Progenitor cell of endocrine pancreas (in vitro differentiated cells): ENCODE measurements around the gene CNPY3. TPM values are rescaled to one million over a fixed set of nuclear protein-coding genes. Genes with fewer than 3 reads are reported as not detected.

Experiments used
- DNase-seq: peaks from one replicate; pipeline ENCODE4 v3.0.0; 2021; ENCODE audit warnings: low spot score; ENCODE audit not compliant: unreplicated experiment
- H3K27ac Mint-ChIP-seq: 2 replicates; pipeline ENCODE4 v1.8.0; 2021; ENCODE audit warnings: mild to moderate bottlenecking, moderate library complexity, mixed read lengths
- H3K27me3 Mint-ChIP-seq: 2 replicates; pipeline ENCODE4 v1.8.0; 2021; ENCODE audit warnings: mixed read lengths
- H3K36me3 Mint-ChIP-seq: 2 replicates; pipeline ENCODE4 v1.8.0; 2022; ENCODE audit warnings: mixed read lengths; ENCODE audit not compliant: insufficient read depth
- H3K4me1 Mint-ChIP-seq: 2 replicates; pipeline ENCODE4 v1.8.0; 2021; ENCODE audit warnings: low read depth, mixed read lengths
- H3K4me3 Mint-ChIP-seq: 2 replicates; pipeline ENCODE4 v1.8.0; 2021; ENCODE audit warnings: low read depth, mild to moderate bottlenecking, moderate library complexity, mixed read lengths
- H3K9me3 Mint-ChIP-seq: 2 replicates; pipeline ENCODE4 v1.8.0; 2021; ENCODE audit warnings: low read depth, mixed read lengths
- CTCF ChIP-seq: fragments of 200-600 bp; sonication (generic); IDR thresholded peaks from one replicate; pipeline ENCODE4 v1.5.0; 2021; ENCODE audit warnings: antibody characterized with exemption, mild to moderate bottlenecking; ENCODE audit not compliant: unreplicated experiment
- total RNA-seq: library from RNA; stranded (reverse); gene quantifications from 2 replicates; pipeline ENCODE4 v1.2.1, GENCODE V29; 2021

Gene CNPY3
- total RNA-seq, 1 donor from 2014 or later: 64.1 TPM

GRCh38 chr6:42978487-42978838 lies 49.2 kb downstream of the CNPY3 start:
- DNase-seq: peak; percentile 26
- H3K9me3 Mint-ChIP-seq: no peaks in the 10 kb centered on the region
- TF ChIP-seq CTCF: no peak
- peak overlapping the region; percentile 80 for H3K4me3 Mint-ChIP-seq
- peaks cover 15% of the 10 kb centered on the region for H3K4me1 Mint-ChIP-seq
- peaks cover 4% of the 10 kb centered on the region for H3K36me3 Mint-ChIP-seq
- H3K27ac Mint-ChIP-seq: peak overlapping the region; percentile 93
- no peaks in the 10 kb centered on the region for H3K27me3 Mint-ChIP-seq

- Mint-ChIP-seq H3K36me3 (peaks cover 4% of the 10 kb centered on the region), H3K27me3 (no peaks in the 10 kb centered on the region), H3K4me3 (peak within 1 kb of the TSS; percentile 86), H3K27ac (peak within 1 kb of the TSS; percentile 95), H3K9me3 (no peaks in the 10 kb centered on the region), H3K4me1 (peaks cover 19% of the 10 kb centered on the region)
- peak; percentile 80 for DNase-seq
- TF ChIP-seq CTCF: no peak
Observed at GRCh38 chr6:42978839-42979522, 49.7 kb downstream of the CNPY3 start, which contains the start of gene PEX6. Gene PEX6, minus strand, starts transcription at chr6:42979181. Its CDS starts 31 bp downstream, at chr6:42979150.

GRCh38 chr6:42979523-42980177 lies 50.4 kb downstream of the CNPY3 start:
- Mint-ChIP-seq H3K4me3 (peak overlapping the region; percentile 86), H3K4me1 (peaks cover 20% of the 10 kb centered on the region), H3K9me3 (no peaks in the 10 kb centered on the region), H3K36me3 (peaks cover 4% of the 10 kb centered on the region), H3K27ac (peak overlapping the region; percentile 95), H3K27me3 (no peaks in the 10 kb centered on the region)
- no peak for DNase-seq
- no peak for TF ChIP-seq CTCF

GRCh38 chr6:42981836-42982235 lies 52.6 kb downstream of the CNPY3 start:
- Mint-ChIP-seq H3K4me1 (peaks cover 34% of the 10 kb centered on the region), H3K27ac (no peak overlapping the region)
- TF ChIP-seq CTCF: no peak

GRCh38 chr6:42984001-42984923 lies 55.0 kb downstream of the CNPY3 start, which contains the start of gene PPP2R5D:
Gene PPP2R5D, plus strand, starts transcription at chr6:42984570. Its CDS starts 108 bp downstream, at chr6:42984678.
- Mint-ChIP-seq H3K27ac (peak within 1 kb of the TSS; percentile 94), H3K36me3 (no peaks in the 10 kb centered on the region), H3K4me1 (peaks cover 30% of the 10 kb centered on the region), H3K9me3 (no peaks in the 10 kb centered on the region), H3K4me3 (peak within 1 kb of the TSS; percentile 83), H3K27me3 (no peaks in the 10 kb centered on the region)
- DNase-seq: peak; percentile 92
- TF ChIP-seq CTCF: no peak

More at GRCh38 chr6:42981836-42982235, 52.6 kb downstream of the CNPY3 start:
- Mint-ChIP-seq H3K4me3 (no peak overlapping the region), H3K27me3 (no peaks in the 10 kb centered on the region), H3K9me3 (no peaks in the 10 kb centered on the region), H3K36me3 (peaks cover 2% of the 10 kb centered on the region)
- no peak for DNase-seq
